AG04449 (cell line): Measurements from ENCODE around the gene LPCAT3.

Experiments
- CTCF ChIA-PET: fragments of 350-600 bp; formaldehyde crosslinking; extraction: SDS; loops from one replicate; lab custom pipeline; 2021; ENCODE audit warnings: antibody characterized with exemption; lab: Yijun Ruan, JAX
- POLR2A ChIA-PET: fragments of 400-600, 350-600 bp; formaldehyde crosslinking; extraction: SDS; loops from one replicate; lab custom pipeline; 2020; ENCODE audit warnings: antibody characterized with exemption, inconsistent platforms; lab: Yijun Ruan, JAX
- DNase-seq: peaks from one replicate; pipeline ENCODE4 v3.0.0-alpha.2; 2010; ENCODE audit warnings: low read depth, low spot score
- H3K4me3 ChIP-seq: 2 replicates; pipeline ENCODE4 v1.5.1; 2011; ENCODE audit warnings: low read depth, mild to moderate bottlenecking, control low read depth, low read length
- TF ChIP-seq, protein P1 (sequence below): IDR thresholded peaks from one replicate; pipeline ENCODE4 v1.5.1; 2011; ENCODE audit warnings: mild to moderate bottlenecking, moderate library complexity, low read length, control low read depth, inconsistent platforms; ENCODE audit not compliant: insufficient read depth; ENCODE audit errors: missing control alignments

Gene LPCAT3

DNA sequence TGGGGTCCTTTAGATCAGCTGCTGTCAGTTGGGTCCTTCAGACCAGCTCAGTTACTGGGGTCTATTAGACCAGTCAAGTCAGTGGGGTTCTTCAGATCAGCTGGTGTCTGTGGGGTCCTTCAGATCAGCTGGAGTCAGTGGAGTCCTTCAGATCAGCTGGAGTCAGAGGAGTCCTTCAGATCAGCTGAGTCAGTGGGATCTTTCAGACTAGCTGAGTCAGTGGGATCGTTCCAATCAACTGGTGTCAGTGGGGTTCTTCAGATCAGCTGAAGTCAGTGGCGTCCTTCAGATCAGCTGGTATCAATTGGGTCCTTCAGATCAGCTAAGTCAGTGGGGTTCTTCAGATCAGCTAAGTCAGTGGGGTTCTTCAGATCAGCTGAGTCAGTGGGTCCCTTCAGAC, 14.7 kb upstream of the LPCAT3 start:
- POLR2A ChIA-PET: no interaction called here
- no peak overlapping the region for H3K4me3 ChIP-seq
- CTCF ChIA-PET: interaction anchor here (0.6 to 2.1 kb wide), 4 partner anchors 8 to 68 kb away, joined by 3 to 9 read pairs (median 6); partner anchors contain the start of gene LPCAT3
- TF ChIP-seq, protein P1, sequence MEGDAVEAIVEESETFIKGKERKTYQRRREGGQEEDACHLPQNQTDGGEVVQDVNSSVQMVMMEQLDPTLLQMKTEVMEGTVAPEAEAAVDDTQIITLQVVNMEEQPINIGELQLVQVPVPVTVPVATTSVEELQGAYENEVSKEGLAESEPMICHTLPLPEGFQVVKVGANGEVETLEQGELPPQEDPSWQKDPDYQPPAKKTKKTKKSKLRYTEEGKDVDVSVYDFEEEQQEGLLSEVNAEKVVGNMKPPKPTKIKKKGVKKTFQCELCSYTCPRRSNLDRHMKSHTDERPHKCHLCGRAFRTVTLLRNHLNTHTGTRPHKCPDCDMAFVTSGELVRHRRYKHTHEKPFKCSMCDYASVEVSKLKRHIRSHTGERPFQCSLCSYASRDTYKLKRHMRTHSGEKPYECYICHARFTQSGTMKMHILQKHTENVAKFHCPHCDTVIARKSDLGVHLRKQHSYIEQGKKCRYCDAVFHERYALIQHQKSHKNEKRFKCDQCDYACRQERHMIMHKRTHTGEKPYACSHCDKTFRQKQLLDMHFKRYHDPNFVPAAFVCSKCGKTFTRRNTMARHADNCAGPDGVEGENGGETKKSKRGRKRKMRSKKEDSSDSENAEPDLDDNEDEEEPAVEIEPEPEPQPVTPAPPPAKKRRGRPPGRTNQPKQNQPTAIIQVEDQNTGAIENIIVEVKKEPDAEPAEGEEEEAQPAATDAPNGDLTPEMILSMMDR: no peak
- DNase-seq: no peak

DNA sequence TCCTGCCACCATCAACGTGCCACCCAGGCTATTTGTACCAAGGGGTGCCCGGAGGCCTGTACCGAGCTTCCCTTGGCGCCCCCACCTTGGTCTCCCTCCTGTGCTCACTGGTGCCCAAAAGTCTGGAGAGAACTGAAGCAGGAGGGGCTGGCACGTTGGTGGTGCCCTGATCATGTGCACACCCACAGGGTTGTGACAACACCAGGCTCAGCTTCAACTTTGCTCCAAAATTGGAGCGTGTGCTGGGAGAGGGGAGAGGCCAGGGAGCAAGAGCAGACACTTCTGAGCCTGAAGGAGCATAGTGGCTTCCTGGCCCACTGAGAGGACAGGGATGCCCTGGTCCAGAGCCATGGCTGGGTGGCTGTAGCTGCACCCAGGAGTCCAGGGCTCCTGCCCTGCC, 13.0 kb upstream of the LPCAT3 start:
- TF ChIP-seq, protein P1: no peak
- ChIA-PET POLR2A (no interaction called here), CTCF (interaction anchor here (1.0 to 1.3 kb wide), 3 partner anchors 9 to 78 kb away, joined by 4 to 5 read pairs (median 5); partner anchors contain the start of genes C1RL and LPCAT3)
- no peak for DNase-seq
- H3K4me3 ChIP-seq: no peak overlapping the region

DNA sequence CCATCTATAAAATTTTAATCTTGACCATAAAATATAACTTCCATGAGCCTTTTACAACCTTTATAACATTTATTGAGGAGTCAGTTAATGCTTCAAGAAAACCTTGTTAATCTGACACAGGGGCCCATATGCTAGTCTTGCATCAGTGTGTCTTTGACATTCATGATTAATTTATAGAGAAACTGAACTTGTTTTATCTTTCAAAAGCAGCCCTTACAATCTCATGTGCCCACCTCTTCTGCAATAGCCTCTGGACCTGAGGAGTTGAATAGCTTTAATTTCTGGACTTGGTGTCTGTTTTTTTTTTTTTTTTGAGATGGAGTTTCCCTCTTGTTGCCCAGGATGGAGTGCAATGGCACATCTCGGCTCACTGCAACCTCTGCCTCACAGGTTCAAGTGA, 8.6 kb upstream of the LPCAT3 start:
- TF ChIP-seq, protein P1: no peak
- ChIA-PET POLR2A (no interaction called here), CTCF (interaction anchor here (0.7 kb wide), 1 partner anchor 103 kb away, joined by 3 read pairs; no protein-coding TSS in a partner anchor)
- no peak overlapping the region for H3K4me3 ChIP-seq
- no peak for DNase-seq

DNA sequence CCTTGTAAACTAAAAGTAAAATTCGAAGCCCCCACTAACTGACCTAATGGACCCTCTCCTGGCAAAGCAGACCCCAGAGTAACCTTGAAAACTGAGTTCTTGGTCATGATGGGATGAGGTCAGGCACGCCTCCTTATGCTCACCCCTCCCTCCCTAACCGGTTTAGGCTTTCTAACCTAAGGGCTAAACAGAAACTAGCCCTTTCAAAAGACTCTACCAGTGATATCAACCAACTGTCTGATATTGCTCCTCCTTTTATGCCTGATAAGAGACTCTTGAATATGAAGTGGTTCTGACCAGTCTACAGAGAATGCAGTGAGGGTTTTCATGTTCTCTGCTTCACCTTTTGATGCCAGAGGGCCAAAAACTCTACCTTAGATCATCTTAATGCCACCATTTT, 4.8 kb upstream of the LPCAT3 start:
- TF ChIP-seq, protein P1: no peak
- CTCF ChIA-PET: interaction anchor here (1.3 kb wide), 1 partner anchor 18 kb away, joined by 4 read pairs; no protein-coding TSS in a partner anchor
- H3K4me3 ChIP-seq: no peak overlapping the region
- no peak for DNase-seq
- POLR2A ChIA-PET: no interaction called here

DNA sequence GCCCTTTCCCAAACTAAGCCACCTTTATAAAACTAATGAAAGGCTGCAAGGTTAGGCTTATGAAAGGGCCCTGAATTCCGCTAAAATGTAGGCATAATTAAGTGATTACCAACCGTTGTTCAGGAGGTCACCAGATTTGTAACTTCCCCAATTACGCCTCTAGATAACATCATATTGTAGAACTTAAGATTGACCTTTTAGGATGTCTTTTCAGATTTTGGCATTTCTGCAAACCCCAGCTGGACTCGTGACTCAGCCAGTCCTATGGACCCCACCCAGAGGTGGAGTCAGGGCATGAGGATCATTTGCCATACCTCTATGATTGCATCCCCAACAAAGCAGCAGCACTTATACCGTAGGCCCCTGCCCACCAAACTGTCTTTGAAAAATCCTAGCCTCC, 3.7 kb upstream of the LPCAT3 start:
- POLR2A ChIA-PET: no interaction called here
- TF ChIP-seq, protein P1: no peak
- DNase-seq: no peak
- CTCF ChIA-PET: interaction anchor here (0.9 to 5.6 kb wide), 6 partner anchors 9 to 98 kb away, joined by 3 to 27 read pairs (median 4); partner anchors contain the start of gene C1RL
- no peak overlapping the region for H3K4me3 ChIP-seq

DNA sequence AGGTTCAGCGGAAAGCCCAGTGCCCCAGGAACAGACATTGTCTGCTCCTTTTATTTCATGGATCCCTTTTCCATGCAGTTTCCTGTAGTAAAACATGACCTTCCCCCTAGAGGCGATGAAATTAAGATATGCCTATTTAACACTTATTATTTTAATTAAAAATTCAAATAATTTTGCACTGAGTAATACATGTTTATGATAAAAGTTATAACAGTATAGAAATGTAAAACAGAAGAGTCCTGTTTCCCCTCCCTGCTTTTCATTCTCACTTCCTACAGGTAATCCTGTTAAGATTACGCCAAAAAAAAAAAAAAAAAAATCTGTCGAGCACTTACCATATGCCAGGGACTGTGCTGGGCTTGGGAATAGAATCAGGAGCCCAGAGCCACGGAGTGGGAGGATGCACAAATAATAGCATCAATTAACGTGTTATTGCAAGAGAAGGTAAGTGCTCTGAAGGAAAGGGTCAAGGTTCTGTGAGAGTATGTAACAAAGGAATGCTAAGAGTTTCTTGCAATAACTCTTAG, 830 bp upstream of the LPCAT3 start:
- H3K4me3 ChIP-seq: peak overlapping the region; percentile 89
- TF ChIP-seq, protein P1: no peak
- ChIA-PET CTCF (interaction anchor here (0.6 to 5.6 kb wide), 11 partner anchors 14 to 148 kb away, joined by 3 to 27 read pairs (median 4); partner anchors contain the start of genes C1R and C1RL), POLR2A (interaction anchor here (1.0 kb wide), 1 partner anchor 75 kb away, joined by 4 read pairs; the partner anchor contains the start of genes C12orf57 and RNU7-1)
- DNase-seq: no peak
